OCI-M1 (cell line): ENCODE measurements around the gene CBX2.
"Not testable (repeated sequence)": the region's sequence is repeated elsewhere in the genome, so short reads cannot be mapped to it uniquely, and the experiment has no call there.

ENCODE experiments used
- DNase-seq: peaks from one replicate; lab custom pipeline; 2025; lab: John Stamatoyannopoulos, UW

Gene CBX2

DNA sequence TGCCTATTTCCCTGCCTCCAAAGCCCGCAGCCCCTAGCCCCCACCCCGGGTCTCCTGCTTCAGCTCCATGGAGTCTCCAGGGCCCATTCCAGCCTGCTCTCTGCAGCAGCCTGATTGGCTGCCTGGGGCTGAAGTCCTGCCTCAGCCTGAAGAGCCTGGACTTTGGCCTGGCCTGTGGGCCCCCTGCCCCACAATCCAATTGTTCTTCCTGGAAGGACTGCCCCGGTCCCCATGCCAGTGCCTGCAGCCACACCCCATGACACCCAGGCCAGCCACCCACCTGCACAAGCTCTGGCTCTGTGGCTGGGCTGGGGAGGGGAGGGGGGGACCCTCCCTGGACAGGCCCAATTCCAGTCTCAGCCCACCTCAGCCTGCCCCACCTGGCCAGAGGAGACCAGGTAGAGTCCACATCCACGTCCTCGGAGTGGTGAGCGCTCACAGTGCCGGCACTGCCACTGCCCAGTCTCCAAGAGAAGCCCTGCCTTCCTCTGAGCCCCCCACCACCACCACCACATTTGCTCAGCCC, 34.9 kb upstream of the CBX2 start:
- DNase-seq: no peak

DNA sequence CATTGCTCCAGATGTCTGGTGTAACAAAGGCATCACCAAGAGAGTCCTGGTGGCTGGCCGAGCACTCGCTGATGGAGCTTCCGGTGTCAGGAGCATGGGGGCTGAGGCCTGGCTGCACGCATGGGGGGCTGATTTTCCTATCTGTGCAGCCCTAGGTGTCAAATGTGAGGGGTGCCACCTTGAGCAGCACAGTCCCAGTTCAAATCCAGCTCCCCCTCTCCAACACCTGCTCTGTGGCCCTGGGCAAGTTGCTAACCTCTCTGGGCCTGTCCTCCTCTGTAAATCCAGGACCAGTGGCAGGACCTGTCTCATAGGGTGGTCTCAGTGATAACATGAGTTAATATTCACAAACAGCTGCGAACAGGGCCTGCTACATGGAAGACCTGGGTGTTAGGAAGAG, 34.3 kb upstream of the CBX2 start:
- DNase-seq: no peak

DNA sequence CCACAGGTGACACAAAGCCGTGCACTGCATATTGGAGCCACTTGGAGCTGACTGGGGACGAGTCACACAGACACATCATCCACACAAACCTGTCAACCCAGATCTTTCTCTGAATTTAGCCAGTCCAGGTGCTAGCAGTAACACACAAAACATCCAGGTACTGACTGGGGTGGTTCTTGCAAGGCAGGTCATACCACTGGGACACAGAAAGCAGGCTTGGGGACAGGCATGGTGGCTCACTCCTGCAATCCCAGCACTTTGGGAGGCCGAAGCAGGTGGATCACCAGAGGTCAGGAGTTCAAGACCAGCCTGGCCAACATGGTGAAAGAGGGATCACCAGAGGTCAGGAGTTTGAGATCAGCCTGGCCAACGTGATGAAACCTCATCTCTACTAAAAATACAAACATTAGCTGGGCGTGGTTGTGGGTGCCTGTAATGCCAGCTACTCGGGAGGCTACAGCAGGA, 32.3 kb upstream of the CBX2 start:
- no peak for DNase-seq

DNA sequence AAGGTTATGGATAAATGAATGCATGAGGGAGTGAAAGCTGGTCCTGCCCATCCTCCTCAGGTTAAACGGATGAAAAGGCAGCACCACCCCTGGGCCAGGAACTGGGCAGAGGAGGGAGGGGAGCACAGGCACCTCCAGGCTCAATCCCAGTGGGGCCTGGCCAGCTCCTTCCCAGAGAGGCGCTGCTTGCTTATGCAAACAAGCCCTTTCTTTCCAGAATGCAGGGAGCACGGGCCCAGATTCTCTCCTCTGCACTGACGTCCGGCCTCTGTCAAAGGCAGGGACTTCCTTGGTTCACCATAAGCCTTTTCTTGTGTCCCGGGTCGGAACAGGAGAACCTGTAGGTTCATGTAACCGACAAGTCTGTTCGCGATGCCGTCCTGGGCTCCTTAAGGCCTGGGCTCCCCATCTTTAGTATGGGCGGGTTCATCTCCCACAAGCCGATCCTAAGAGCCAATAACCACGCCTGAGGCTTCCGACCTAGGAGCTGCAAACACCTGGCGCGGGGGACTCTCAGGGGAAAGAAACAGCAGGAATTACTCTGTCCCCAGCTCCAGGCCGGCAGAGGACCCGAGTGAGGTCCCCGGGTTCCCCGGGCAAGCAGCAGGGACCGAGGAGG, 30.9 kb upstream of the CBX2 start:
- no peak for DNase-seq

DNA sequence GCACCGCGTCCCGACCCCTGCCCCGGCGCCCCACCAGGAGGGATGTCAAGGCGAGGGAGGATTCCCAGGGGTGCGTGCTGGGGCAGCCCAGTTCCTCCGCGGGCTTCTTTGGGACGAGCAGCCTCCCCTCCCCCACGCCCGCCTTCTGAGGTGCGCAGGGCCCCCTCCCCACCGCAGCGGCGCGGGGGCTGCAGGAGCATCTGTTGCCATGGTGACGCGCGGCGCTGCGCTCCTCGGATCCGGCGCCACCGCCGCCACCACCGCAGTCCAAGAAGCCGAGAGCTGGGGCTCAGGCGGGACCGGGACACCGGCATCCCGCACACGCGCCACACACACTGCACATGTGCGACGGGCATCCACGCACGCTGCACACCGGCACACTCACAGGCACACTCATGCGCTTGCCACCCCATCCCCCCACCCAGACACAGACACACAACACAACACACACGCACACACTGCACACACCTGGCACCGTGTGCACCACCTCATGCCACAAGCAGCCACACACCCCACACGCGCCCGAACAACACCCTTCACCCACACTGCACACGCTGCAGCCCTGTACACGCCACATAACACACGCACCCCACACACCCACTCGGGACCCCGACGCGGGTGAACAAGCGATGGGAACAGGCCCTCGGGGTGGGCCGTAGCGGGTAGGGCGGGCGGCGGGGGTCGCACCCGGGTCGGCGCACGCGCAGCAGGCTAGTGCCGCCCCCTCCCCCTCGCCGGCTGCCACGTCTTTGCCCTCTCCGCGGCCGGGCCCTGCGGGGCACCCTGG, 30.2 kb upstream of the CBX2 start:
- DNase-seq: no peak

DNA sequence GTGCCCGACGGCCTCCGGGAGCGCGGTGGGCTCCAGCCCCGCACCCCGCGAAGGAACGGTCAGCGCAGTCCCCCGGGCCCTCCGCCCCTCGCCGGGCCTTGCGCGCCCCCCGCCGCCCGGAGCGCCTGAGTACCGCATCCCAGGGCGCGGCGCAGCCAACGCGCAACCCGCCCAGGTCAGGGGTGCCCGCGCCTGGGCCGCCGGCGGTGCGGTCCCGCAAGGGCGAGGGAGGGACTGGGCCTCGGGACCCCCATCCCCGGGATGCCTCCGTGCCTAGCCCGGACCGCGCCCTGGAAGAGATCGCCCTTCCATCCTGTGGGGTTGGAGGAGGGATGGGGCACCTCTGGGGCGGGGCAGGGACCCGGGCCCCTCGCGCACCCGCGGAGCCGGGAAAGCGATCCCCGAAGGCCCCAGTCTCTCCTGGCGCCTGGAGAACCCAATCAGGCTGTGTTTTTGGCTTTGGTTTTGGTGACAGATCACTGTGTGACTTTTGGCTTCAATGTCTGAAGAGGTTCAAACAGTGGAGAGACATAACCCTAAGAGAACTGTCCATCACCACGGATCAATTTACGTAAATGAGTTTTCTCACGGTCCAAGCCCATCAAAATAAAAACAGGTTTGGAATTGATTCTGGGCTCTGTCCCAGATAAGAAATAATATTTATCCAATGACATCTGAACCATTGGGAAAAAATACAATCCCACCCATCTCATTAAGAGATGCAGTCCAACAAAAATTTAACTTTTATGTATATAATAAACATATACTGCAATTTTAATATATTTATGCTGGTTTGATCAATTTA, 29.5 kb upstream of the CBX2 start:
- no peak for DNase-seq

DNA sequence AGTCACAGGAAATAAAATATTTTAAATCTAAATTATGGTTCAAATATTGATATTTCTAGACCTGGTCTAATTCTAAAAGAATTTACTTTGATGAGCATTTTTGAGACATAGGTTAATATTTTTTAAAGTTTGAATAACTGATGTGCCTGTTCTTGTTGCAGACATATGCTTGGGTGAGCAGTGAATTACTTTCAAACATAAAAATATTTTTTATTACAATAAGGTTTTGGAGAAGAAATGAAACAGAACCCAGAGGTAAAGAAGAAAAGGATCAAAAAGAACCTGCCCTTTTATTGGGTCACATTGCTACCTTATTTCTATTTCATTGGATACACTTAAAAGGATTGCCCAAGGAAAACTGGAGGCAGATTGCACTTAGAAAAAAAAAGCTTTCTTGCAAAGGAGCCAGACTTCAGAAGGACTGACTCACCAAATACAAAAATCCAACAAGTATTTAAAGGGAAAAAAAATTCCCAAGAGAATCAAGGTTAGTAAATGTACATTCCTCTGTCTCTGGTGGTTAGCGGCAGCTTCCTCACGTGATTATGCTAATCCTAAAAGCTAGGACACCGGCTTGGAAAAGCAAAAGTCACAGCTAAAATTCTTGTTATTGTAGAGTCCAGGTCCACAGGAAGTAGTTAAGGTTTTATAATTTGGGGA, 28.7 kb upstream of the CBX2 start:
- DNase-seq: no peak

DNA sequence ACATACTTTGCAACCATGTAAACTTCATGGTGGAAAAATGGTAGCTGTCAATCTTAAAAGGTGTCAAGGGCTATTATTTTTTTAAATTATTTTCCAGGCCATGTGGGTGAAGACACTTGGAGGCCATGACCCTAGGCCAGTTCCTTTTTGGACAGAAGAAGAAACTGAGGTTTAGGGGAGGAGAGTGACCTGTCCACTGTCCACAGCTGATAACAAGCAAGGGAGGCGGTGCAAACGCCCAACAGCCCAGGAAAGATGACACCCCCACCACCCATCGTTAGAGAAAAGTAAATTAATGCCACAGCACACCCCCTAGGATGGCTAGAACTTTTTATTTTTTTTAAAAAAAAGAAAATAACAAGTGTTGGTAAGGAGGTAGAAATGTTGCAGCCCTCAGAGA, 28.0 kb upstream of the CBX2 start:
- DNase-seq: no peak

DNA sequence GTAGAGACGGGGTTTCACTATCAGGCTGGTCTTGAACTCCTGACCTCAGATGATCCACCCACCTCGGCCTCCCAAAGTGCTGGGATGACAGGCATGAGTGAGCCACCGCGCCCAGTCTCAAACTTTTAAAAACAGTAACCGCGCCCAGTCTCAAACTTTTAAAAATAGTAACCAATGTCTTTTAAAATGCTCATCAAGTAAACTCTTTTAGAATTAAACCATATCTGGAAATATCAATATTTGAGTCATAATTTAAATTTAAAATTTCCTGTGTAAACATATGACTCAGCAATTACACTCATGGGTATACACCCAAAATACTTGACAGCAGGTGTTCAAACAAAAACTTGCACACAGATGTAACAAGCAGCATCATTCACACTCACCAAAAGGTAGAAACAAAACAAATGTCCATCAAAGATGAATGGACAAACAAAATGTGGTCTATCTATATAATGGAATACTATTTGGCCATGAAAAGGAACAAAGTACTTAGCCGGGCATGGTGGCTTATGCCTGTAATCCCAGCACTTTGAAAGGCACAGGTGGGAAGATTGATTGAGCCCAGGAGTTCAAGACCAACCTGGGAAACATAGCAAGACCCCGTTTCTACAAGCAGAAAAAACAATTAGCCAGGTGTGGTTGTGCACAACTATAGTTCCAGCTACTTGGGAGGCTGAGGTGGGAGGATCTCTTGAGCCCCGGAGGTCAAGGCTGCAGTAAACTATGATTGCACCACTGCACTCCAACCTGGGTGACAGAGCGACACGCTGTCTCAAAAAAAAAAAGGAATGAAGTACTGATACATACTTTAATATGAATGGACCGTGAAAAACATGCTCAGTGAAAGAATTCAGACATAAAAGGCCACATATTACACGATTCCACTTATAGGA, 27.1 kb upstream of the CBX2 start:
- DNase-seq: no peak

DNA sequence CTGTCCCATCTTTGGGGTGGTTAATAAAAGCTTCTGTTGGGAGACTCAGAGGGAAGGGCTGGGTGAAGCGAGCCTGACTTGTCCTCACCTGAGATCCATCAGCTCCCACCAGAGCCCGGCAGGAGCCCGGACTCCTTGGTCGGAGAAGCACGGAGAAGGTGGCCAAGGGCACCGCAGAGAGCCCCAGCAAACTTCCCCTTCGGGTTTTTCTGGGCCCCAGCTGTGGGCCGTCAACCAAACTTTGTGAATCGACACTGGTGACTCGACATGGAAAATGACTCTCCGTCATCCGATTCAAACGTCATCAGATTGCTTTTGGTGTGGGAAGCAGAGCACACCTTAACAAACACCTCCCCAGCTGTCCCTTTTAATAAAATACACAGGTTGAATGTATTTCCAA, 25.8 kb upstream of the CBX2 start:
- peak; percentile 31 for DNase-seq

DNA sequence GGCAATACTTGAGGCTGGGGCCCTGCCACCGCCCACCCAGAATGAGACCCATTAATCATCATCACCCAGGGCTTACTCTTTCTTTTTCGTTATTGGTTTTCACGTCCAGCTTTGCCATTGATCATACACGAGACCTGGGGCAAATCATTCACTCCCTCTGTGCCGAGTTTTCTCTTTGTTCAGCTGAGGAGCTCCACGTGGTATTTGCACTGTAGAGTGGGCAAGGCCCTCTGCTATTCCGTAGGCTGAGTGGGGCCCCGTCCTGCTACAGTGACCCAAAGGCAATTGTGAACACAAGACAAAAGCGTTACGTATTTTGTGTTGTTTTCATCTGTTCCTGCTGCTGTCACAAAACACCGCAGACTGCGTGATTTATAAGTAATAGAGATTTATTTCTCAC, 23.6 kb upstream of the CBX2 start:
- DNase-seq: no peak

DNA sequence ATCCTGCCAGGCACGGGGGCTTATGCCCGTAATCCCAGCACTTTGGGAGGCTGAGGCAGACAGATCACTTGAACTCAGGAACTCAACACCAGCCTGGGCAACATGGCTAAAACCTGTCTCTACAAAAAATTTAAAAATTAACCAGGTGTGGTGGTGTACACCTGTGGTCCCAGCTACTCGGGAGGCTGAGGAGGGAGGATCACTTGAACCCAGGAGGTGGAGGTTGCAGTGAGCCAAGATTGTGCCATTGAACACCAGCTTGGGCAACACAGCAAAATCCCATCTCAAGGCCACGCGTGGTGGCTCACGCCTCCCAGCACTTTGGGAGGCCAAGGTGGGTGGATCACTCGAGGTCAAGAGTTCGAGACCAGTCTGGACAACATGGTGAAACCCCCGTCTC, 23.0 kb upstream of the CBX2 start:
- not testable (repeated sequence) for DNase-seq

DNA sequence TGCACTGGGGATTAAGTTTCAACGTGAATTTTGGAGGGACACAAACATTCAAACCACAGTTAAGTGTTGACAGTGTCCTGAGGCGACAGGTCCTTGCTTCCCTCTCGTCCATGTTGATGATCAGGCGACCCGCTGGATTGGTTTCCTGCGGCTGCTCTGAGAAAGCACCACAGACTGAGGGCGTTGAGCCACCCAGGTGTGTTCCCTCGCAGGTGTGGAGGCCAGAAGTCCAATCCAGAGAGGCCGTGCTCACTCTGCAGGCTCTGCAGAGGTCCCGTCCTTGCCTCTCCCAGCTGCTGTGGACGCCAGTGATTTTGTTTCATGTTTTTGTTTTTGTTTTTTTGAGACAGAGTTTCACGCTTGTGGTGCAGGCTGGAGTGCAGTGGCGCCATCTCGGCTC, 22.4 kb upstream of the CBX2 start:
- no peak for DNase-seq

DNA sequence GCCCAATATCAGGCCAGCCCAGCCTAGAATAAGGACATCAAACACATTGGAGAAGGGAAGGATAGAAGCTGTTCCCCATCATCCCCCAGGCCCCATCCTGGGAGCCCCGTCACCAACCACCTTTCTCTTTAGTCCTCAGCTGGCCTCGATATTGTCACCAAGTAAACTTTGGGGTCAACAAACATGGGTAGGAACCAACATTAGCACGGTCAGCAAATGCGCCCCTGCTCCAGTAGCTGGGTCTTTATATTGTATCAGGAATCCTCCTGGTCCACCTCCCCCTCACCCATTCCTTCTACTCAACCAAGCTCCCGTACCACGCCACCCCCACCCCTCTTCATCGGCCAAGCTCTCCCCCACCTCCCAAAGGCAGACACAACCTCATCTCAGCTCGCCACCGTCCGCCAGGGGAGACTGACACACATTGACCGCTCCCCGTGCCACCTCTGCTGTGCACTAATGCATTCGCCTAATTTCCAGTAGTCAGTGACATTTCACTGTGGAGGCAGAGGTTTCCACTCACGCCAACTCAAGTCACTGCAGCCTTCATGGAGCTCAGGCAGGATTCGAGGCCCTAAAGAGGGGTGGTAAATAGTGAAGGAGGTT, 20.7 kb upstream of the CBX2 start:
- DNase-seq: no peak

DNA sequence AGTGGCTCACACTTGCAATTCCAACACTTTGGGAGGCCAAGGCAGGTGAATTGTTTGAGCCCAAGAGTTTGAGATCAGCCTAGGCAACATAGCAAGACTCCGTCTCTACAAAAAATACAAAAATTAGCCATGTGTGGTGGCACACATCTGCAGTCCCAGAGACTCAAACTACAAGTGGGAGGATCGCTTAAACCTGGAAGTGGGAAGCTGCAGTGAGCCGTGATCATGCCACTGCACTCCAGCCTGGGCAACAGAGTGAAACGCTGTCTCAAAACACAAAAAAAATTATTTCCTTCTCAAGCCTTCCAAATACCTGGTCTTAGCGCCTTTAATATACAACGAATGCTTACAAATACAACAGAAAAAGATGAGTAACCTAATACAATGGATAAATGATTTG, 19.7 kb upstream of the CBX2 start:
- DNase-seq: no peak

DNA sequence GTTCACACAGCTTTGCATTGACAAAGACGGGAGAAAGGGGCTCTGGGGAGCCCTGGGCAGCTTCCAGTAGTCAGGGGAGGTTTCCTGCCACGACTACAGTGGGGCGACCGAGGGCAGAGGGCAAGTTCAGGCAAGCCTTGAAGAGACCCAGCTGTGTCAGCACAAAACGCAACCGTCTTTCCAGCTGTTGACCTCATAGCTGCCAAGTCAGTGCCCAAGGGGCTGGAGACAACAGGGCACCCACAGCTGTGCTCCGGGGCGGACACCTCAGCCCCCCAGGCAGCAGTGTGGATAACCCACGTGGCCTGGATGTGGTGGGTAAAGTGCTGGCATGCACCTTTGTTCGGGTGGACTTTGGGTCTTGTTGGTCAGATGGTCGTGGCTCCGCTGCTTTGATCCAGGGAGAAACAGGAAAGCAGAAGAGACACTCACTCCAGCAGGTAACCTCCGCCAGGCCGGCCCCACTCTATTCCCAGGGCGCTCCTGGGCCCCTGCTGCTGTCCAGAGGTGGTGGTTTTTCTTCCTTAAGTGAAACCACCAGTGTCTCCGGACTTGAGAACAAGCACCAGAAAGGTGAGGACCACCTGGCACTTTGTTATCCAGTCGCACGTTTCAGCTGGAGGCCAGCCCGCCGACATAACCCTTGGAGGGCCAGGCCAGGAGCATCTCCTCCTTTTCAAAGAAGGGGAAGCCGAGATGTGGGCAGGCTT, 17.6 kb upstream of the CBX2 start:
- DNase-seq: no peak

DNA sequence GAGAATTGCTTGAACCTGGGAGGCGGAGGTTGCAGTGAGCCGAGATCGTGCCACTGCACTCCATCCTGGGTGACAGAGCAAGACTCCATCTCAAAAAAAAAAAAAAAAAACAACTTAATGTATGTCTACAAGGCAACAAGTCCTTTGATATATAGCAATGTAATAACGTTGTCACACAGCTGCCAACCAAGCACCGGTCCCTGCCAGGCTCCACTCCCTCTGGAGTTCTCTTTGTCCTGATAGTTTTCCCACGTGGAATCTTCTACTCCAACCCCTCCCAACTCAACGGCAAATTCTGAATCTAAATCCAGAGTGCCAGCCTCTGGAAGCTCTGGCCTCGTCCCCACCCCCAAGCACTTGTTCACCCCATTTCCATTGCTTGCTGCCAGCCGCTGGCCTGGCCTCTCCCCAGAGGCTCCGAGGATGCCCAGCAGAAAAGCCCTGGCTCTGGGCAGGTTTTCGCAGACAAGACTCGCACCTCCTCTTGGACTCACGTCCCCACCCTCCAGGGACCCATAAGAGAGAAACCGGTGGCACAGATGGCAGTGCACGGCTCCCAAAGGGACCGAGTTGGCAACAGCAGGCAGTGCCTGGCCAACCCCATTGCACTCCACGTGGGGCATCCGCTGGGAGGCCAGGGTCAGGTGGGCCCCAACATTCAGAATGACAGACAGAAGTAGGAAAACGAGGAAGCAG, 15.9 kb upstream of the CBX2 start:
- no peak for DNase-seq

DNA sequence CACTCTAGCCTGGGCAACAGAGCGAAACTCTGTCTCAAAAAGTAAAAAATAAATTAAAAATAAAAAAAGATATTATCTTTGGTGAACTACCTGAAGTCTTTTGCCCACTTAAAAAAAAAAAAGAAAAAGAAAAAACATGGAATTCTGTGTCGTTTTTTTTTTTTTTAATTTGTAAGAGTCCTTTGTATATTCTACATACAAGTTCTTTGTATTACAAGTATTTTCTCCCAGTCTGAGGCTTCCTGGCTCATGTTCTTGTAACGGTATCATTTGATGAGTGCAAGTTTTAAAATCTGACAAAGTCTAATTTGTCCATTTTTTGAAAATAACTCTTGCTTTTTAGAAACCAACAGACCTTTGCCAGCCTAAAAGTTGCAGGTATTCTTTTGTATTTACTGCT, 12.2 kb upstream of the CBX2 start:
- DNase-seq: no peak
